Measurements from ENCODE around the gene COMTD1.
"Not testable (repeated sequence)": the region's sequence is repeated elsewhere in the genome, so short reads cannot be mapped to it uniquely, and the experiment has no call there.

The COMTD1 gene

DNA sequence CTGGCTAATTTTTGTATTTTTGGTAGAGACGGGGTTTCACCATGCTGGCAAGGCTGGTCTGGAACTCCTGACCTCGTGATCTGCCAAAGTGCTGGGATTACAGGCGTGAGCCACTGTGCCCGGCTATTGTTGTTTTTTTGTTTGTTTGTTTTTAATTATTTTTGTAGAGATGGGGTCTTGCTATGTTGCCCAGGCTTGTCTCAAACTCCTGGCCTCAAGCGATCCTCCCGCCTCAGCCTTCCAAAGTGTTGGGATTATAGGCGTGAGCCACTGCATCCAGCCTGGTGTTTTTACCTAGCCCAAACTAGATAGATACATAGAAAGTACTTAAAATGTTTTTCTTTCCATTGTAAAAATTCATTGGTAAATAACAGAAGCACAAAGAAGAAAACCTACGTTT, 14.3 kb downstream of the COMTD1 start:
- DNase-seq (ENCODE audit: low read depth), result not testable (repeated sequence)

DNA sequence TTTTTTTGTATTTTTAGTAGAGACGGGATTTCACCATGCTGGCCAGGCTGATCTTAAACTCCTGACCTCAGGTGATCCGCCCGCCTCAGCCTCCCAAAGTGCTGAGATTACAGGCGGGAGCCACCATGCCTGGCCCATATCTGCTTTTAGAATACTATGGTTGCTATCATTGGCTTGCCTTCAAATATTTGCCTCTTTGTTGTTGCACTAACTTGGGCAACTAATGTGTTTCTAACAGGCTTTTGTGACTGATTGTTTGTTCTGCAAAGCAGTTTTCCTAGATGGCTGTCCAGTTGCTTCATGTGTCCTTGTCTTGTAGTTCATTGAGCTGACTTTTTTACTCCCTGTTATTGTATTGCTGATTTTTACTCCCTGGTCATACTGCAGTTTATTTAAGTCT, 15.5 kb downstream of the COMTD1 start:
- no peak for DNase-seq (ENCODE audit: low read depth)

- DNase-seq (ENCODE audit: low read depth), result no peak
These were observed 23.4 kb downstream of the COMTD1 start for GRCh38 chr10:75212343-75212742.

GRCh38 chr10:75211007-75211691, 24.6 kb downstream of the COMTD1 start:
- DNase-seq (ENCODE audit: low read depth), result peak; percentile 32

- DNase-seq (ENCODE audit: low read depth), result peak; percentile 80
These were observed 25.3 kb downstream of the COMTD1 start, which contains the start of gene VDAC2 for GRCh38 chr10:75210282-75211006. TSS of gene VDAC2 (plus strand) at chr10:75210796. CDS start at chr10:75211159, 363 bp downstream.

GRCh38 chr10:75209921-75210281, 25.9 kb downstream of the COMTD1 start:
- DNase-seq (ENCODE audit: low read depth), result peak; percentile 75

DNA sequence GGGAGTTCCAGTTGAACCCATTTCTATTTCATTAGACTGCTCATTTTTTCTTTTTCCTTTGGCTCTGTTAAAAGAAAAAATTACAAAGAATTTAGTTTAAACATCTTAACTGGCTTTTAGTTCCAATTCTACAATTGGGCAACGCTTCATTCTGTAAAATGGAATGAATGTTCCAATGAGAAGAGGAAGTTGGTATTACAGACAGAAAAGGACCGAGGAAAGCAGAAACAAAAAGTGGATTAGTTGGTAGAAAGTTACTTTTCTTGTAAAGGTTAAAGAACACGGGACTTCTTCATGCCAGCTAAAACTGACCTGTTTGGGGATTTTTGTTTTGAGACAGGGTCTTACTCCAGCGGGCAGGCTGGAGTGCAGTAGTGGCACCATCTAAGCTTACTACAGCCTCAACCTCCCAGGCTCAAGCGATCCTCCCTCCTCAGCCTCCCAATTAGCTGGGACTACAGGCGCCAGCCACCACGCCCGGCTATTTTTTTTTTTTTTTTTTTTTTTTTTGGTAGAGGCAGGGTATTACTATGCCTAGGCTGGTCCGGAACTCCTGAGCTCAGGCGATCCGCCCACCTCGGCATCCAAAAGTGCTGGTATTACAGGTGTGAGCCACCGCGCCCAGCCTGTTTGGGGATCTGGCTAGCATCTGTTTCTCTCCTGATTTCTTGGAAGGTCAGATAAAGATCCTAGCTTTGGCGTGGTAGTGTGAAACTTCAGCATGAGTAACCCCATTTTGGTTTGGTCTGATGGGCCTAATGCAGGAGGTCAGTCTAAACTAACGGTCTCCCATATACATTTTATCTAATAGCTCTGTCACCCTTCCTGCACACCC, 26.5 kb downstream of the COMTD1 start:
- DNase-seq (ENCODE audit: low read depth), result no peak

DNA sequence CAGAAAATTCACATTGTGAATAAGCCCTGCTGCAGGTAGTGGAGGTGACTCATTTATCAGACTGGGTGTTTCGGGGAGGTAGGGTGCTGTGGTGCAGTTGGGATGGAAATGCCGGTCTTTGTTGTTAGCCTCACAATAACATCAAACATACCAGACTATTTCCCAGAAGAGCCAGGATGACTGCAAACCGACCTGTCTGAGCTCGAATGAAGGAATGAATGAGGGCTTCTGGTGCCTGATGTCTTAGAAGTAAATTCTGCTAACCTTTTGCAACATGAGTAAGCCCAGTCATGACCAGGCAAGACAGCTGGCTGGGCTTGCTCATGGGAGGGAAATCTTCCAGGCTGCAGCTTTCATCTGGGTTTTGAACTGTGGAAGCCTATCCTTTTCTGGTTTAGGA, 27.6 kb downstream of the COMTD1 start:
- no peak for DNase-seq (ENCODE audit: low read depth)

GRCh38 chr10:75207857-75208144, 28.0 kb downstream of the COMTD1 start:
- DNase-seq (ENCODE audit: low read depth), result no peak

DNA sequence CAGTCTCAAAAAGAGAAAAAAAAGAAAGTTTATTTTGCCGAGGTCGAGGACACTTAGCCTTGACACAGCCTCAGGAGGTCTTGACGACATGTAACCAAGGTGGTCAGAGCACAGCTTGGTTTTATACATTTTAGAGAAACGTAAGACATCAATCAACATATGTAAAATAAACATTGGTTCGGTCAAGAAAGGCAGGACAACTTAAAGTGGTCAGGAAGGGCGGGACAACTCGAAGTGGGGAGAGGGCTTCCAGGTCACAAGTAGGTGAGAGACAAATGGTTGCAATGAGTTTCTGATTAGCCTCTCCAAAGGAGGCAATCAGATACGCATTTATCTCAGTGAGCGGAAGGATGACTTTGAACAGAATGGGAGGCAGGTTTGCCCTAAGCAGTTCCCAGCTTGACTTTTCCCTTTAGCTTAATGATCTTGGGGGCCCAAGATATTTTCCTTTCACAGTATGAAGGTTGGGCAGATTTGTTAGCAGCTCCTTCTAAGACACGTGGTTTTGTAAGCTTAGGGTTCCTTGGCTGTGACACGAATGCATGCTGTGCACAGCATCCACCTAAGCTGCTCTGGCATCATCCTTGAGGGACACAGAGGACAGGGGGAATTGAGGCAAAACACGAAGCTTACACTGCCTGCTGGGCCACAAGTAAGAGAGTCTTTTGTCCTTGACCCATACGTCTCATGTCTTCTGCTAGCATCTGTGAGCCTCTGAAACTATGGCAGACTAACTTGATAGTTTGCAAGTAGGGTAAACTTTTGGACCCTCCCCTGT, 28.5 kb downstream of the COMTD1 start:
- DNase-seq (ENCODE audit: low read depth), result no peak

- DNase-seq (ENCODE audit: low read depth), result not testable (repeated sequence)
These were observed 29.1 kb downstream of the COMTD1 start for GRCh38 chr10:75206638-75207037.

- DNase-seq (ENCODE audit: low read depth), result no peak
These were observed 29.8 kb downstream of the COMTD1 start for GRCh38 chr10:75205908-75206307.

DNA sequence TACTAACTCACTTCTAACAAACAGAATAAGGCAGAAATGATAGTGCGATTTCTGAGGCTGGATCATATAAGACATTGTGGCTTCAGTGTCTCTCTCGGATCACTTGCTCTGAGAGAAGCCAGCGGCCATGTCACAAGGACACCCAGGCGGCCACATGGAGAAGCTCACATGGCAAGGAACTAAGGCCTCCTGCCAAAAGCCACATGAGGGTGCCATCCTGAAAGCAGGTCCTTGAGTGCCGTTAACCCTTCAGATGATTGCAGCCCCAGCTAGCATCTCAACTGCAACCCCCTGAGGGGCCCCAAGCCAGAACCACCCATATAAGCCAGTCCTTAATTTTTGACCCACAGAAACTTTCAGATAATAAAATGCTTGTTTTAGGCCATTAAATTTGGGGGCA, 32.0 kb downstream of the COMTD1 start:
- no peak for DNase-seq (ENCODE audit: low read depth)

GRCh38 chr10:75203046-75203620, 32.6 kb downstream of the COMTD1 start:
- DNase-seq (ENCODE audit: low read depth), result not testable (repeated sequence)

GRCh38 chr10:75202321-75203045, 33.3 kb downstream of the COMTD1 start:
- no peak for DNase-seq (ENCODE audit: low read depth)

GRCh38 chr10:75201793-75202307, 33.9 kb downstream of the COMTD1 start:
- no peak for DNase-seq (ENCODE audit: low read depth)

- not testable (repeated sequence) for DNase-seq (ENCODE audit: low read depth)
These were observed 35.8 kb downstream of the COMTD1 start for GRCh38 chr10:75199949-75200348.

DNA sequence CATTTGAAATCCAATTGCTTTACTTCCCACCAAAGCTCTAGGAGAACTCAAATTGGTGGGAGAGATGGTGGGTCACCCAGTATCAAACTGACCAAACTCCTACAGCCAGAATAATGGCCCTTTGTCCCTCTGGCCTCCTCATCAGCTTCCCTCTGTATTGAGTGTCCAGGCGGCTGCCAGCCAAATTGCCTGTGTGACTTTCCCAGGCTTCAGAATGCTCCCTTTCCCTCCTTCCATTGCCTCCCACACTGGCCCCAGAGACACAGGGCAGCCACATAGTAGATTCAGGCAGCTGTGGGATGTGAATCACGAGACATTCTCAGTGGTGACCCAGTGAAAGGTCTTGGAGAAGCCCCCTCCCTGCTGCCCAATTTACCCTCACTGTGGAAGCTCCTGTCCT, 37.9 kb downstream of the COMTD1 start:
- no peak for DNase-seq (ENCODE audit: low read depth)

DNA sequence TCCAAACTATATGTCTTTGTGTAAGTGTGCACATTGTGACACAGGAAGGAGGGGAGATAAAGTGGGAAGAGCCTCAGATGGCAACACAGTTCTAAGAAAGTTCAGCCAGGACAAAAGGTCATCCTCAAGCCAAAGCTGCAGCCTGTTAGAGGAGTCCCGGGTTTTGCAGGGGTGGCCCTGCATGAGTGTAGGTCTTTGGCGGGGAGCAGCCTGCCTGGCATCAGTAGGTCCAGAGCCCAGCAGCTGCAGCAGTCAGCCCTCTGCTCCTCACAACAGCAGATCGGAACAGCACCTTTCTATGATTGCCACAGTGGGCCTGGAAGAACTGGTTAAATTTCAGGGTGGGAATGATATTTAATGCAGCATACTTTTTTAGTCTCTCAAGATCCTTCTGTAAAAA, 38.7 kb downstream of the COMTD1 start:
- DNase-seq (ENCODE audit: low read depth), result no peak

- DNase-seq (ENCODE audit: low read depth), result no peak
These were observed 40.6 kb downstream of the COMTD1 start for GRCh38 chr10:75195035-75195763.
